HG03565 (cell line): Measurements from ENCODE around the gene TSPEAR.

Experiments
- ATAC-seq: cut with Tn5 transposase; IDR thresholded peaks from one replicate; pipeline ENCODE4 v1.9.1; 2021; ENCODE audit warnings: mild to moderate bottlenecking, moderate library complexity; ENCODE audit not compliant: unreplicated experiment

Gene TSPEAR

GRCh38 chr21:44496564-44497550 lies 214.5 kb downstream of the TSPEAR start:
- ATAC-seq: no peak

- ATAC-seq: no peak
Observed at GRCh38 chr21:44495611-44496563, 215.5 kb downstream of the TSPEAR start.

- ATAC-seq: no peak
Observed at GRCh38 chr21:44494956-44495355, 216.4 kb downstream of the TSPEAR start.

DNA sequence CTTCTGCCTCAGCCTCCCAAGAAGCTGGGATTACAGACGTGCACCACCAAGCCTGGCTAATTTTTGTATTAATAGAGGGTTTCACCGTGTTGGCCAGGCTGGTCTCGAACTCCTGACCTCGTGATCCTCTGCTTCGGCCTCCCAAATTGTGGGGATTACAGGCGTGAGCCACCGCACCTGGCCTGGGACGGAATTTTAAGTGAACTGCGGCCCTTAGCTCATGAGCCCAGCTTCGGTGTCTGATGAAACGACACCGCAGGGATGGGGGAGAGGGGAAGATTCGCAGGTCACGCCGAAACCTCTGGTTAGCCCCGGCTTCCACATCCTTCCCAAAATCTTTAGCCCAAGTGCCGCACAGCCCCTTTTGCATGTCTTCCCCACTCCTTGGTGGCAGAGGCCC lies 217.0 kb downstream of the TSPEAR start:
- ATAC-seq: no peak

GRCh38 chr21:44492567-44493385 lies 218.6 kb downstream of the TSPEAR start:
- ATAC-seq: no peak

- no peak for ATAC-seq
Observed at GRCh38 chr21:44490816-44491215, 220.6 kb downstream of the TSPEAR start.

DNA sequence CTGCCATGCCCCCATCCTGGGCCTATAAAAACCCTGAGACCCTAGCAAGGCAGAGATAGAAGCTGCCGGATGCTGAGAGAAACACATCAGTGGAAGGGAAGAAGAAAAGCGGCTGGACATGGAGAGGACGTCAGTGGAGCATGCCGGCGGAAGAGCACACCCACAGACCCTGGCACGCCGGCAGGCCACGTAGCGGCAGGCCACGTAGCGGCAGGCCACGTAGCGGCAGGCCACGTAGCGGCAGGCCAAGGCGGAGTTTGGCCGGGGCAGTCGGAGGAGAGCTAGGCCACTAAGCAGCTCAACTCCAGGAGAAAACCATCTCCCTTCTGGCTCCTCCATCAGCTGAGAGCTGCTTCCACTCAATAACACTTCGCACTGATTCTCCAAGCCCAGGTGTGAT lies 221.0 kb downstream of the TSPEAR start:
- ATAC-seq: no peak

- ATAC-seq: no peak
Observed at GRCh38 chr21:44489962-44490361, 221.4 kb downstream of the TSPEAR start.

DNA sequence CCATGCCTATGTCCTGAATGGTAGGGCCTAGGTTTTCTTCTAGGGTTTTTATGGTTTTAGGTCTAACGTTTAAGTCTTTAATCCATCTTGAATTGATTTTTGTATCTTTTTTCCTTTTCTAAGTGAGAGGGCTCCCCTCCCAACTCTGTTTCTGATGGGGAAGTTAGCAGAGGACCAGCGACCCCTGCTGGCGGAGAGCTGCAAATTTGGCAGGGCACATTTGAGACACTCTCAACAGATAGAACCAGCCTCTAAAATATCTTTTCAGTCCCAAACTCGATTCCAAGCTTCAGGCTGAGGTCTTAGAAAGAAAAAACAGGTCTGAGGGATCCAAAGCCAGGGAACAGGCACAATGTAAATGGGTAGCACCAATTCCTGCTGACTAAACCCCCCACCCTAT lies 223.5 kb downstream of the TSPEAR start:
- no peak for ATAC-seq

DNA sequence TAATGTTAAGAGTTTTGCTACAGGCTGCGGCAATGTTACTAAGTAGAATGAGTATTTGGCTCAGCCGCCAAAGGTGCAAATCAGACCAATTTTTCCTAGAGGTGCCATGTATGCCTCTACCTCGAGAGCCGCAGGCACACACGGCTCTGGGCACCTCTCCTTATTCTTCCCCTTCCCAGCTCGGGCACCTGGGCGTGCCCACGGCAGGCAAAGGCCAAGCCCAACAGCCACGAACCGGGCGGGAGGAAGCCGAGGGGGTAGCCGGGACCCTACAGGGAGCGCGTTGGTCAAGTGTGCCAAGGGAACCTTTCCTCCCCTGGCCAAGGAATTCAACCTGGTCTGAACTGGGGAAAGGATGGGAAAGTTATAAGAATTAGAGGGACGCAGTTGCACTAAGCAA lies 225.1 kb downstream of the TSPEAR start:
- no peak for ATAC-seq

DNA sequence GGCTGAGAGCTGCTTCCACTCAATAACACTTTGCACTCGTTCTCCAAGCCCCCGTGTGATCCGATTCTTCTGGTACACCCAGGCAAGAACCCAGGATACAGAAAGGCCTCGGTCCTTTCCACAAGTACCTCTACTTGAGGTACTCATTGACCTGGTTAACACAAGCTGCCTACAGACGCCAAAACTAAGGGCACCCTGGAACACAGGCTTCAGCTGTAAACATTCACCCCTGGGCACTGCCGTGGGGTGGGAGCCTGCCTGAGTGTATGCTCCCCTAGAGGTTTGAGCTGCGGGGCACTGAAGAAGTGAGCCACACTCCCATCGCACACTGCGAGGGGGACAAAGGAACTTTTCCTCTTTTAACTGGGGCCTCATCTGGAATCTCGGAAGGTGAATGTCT lies 225.6 kb downstream of the TSPEAR start:
- no peak for ATAC-seq

- ATAC-seq: no peak
Observed at GRCh38 chr21:44485254-44485793, 226.0 kb downstream of the TSPEAR start.

DNA sequence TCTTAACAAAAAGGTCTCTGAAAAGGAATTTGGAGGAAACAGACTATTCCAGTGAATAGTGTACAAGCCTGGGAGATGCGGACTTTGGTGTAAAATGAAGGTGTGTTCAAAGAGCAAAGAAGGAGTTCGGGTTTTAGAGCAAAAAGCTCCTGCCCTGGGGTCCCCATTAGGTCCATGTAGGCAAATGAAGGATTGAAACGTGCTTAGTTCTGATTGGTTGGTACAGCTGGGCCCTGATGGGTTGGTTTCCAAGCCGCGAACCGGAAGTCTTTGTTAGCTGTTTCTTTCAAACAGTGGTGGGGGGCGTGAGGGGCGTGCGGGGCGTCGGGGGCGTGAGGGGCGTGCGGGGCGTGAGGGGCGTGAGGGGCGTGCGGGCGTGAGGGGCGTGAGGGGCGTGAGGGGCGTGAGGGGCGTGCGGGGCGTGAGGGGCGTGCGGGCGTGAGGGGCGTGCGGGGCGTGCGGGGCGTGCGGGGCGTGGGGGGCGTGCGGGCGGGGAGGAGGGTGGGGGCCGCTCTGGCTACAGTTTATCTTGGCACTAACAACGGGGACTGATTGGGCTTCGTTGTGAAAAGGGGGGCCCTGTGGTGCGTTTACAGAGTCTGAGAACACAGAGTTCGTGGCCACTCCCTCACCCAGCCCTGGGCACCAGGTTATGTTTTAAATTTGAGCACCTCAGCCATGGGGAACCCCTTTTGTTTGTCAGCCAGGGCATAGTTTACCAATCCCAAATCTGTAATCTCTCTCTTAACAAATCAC lies 226.7 kb downstream of the TSPEAR start:
- ATAC-seq: no peak

DNA sequence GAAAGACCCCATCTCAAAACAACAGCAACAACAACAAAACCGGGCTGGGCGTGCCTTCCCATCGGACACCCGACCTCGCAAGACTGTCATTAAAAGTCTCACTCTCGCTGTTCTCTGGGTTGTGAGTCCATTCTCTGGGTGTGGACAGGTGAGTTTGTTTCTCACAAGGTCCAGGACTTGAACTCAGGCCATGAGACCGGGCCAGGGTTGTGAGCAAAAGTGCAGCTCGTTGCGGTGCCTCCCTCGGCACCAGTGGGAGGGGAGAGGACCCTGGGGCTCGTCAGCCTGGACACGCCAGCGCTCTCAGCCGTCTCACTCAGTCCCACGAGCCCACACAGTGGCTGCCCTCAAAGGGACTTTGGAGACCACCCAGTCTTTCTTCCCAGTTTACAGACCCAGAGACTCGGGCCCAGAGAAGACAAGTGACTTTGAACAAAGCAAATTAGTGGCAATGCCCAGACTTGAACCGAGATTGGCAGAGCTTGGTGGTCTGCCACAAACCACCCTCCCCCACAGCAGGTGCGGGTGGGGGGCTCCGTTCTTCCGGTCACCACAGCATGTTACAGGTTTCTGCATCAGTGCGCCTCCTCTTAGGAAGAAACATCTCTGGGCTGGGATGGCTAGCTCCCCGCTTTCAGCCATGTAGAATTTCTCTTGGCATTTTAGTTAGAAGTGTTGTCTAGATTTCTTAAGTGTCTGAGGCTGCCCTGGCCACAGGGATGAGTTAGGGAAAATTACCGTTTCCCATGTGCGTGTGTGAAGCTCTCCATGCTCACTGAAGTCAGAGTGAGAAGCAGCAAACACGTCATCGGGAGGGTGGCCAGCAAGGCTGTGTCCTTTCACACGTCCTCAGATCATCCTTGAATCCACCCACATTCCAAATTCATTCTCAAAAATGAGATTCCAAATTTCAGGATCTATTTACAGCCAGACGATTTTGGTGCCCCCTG lies 227.8 kb downstream of the TSPEAR start:
- no peak for ATAC-seq

- no peak for ATAC-seq
Observed at GRCh38 chr21:44482581-44483287, 228.6 kb downstream of the TSPEAR start.

GRCh38 chr21:44480200-44481053 lies 230.9 kb downstream of the TSPEAR start:
- no peak for ATAC-seq
